HepG2 (cell line): ENCODE data around the gene DOHH. TPM values are rescaled to one million over a fixed set of nuclear protein-coding genes. Genes with fewer than 3 reads are reported as not detected.

Source experiments
- KDM2A ChIP-seq: sonication (generic); formaldehyde crosslinking; IDR thresholded peaks from 2 replicates; pipeline ENCODE4 v1.4.0; 2020; ENCODE audit warnings: low read depth, missing genetic modification reagents, borderline replicate concordance
- MAZ ChIP-seq, 2 experiments: sonication (generic) in 1 of 2; formaldehyde crosslinking in 1 of 2; IDR thresholded peaks; 2 replicates each; pipeline versions ENCODE4 v1.5.0 to v1.6.1; 2012 to 2020; ENCODE audit warnings: low read depth in 2 of 2, mild to moderate bottlenecking in 2 of 2, borderline replicate concordance in 1 of 2, improper control_type of control experiment in 1 of 2, low read length in 1 of 2, missing genetic modification reagents in 1 of 2, moderate library complexity in 1 of 2
- NFKB2 ChIP-seq: sonication (generic); formaldehyde crosslinking; IDR thresholded peaks from 2 replicates; pipeline ENCODE4 v1.4.0; 2020; ENCODE audit warnings: missing genetic modification reagents, borderline replicate concordance
- PATZ1 ChIP-seq: sonication (generic); formaldehyde crosslinking; IDR thresholded peaks from 2 replicates; pipeline ENCODE4 v1.4.0; 2020; ENCODE audit warnings: missing genetic modification reagents
- STAG1 ChIP-seq: sonication (generic); formaldehyde crosslinking; IDR thresholded peaks from 2 replicates; pipeline ENCODE4 v1.4.0; 2020; ENCODE audit warnings: missing genetic modification reagents
- THRA ChIP-seq: sonication (generic); formaldehyde crosslinking; IDR thresholded peaks from 2 replicates; pipeline ENCODE4 v1.4.0; 2020; ENCODE audit warnings: missing genetic modification reagents, borderline replicate concordance
- ZBTB25 ChIP-seq: IDR thresholded peaks from 2 replicates; pipeline ENCODE4 v1.6.1; 2018; ENCODE audit warnings: missing genetic modification reagents
- ZBTB33 ChIP-seq: sonication (generic); formaldehyde crosslinking; IDR thresholded peaks from 2 replicates; pipeline ENCODE4 v1.4.0; 2020; ENCODE audit warnings: missing genetic modification reagents
- ZNF740 ChIP-seq: sonication (generic); formaldehyde crosslinking; IDR thresholded peaks from 2 replicates; pipeline ENCODE4 v1.4.0; 2020; ENCODE audit warnings: missing genetic modification reagents
- ZNF792 ChIP-seq: IDR thresholded peaks from 2 replicates; pipeline ENCODE4 v1.6.1; 2016
- polyA plus RNA-seq, 8 experiments: library from polyadenylated mRNA; depleted of rRNA in 3 of 8; stranded (reverse) in 7 of 8; unstranded in 1 of 8; fragments of >200 nt; fragmentation: Illumina TruSeq in 4 of 8; extraction: Trizol in 4 of 8; gene quantifications; 2 replicates each; pipeline versions ENCODE4 v1.2.1 to v1.2.3, GENCODE V29; 2011 to 2016; ENCODE audit warnings: low read depth in 4 of 8, missing spikeins in 1 of 8, mixed read lengths in 1 of 8; ENCODE audit not compliant: insufficient read depth in 1 of 8
- total RNA-seq, 5 experiments: library from RNA; depleted of rRNA; stranded (reverse); fragments of >200 nt; fragmentation: Illumina TruSeq; extraction: Trizol; gene quantifications; 2 replicates each; pipeline ENCODE4 v1.2.3, GENCODE V29; 2016; ENCODE audit warnings: low read depth in 1 of 5

DOHH gene
- total and polyA plus RNA-seq, 2 of the 13 experiments (the other 11 are each of a cell fraction or from before 2014, with no cell fraction given): 3.5 to 13.7 TPM

GRCh38 chr19:3471954-3472655, 28.4 kb downstream of the DOHH start (continued):
- TF ChIP-seq MAZ (IDR thresholded peaks at IDR 0.05; ENCODE audit: borderline replicate concordance, low read depth, low read length): peak; percentile 38; the same call in 1 of the 2 replicates
- TF ChIP-seq MAZ (CRISPR knock-in tag; IDR thresholded peaks at IDR 0.05; ENCODE audit: low read depth): no peak
- peak; percentile 45; the same call in 1 of the 2 replicates for TF ChIP-seq NFKB2 (CRISPR knock-in tag)
- 0 out of 2 replicates have a peak, but pooled peaks have one; percentile 25 for TF ChIP-seq ZBTB33 (CRISPR knock-in tag)
- TF ChIP-seq ZNF792: no peak
- peak; percentile 76 for TF ChIP-seq STAG1 (CRISPR knock-in tag)
- TF ChIP-seq ZBTB25 (CRISPR knock-in tag): no peak
- peak; percentile 77 for TF ChIP-seq PATZ1
- peak; percentile 99 for TF ChIP-seq ZNF740 (CRISPR knock-in tag)
- TF ChIP-seq THRA (CRISPR knock-in tag): no peak
- 0 out of 2 replicates have a peak, but pooled peaks have one; percentile 20 for TF ChIP-seq KDM2A
